Panc1 (cell line): Measurements from ENCODE around the gene NPEPL1. TPM values are rescaled to one million over a fixed set of nuclear protein-coding genes. Genes with fewer than 3 reads are reported as not detected.

Source experiments
- ATAC-seq: fragments of 200-7000 bp; cut with Tn5 transposase; 2 replicates; pipeline ENCODE4 v1.9.1; 2020; ENCODE audit warnings: mild to moderate bottlenecking, moderate library complexity
- BruUV-seq: library from RNA; stranded (reverse); fragments of 400-500 nt; replicated peaks from 2 replicates; lab custom pipeline; 2021; lab: Mats Ljungman, UMichigan
- CTCF ChIA-PET: fragments of 300-600 bp; sonication (Branson Sonifier 250); formaldehyde crosslinking; loops from one replicate; lab custom pipeline; 2022; ENCODE audit warnings: antibody characterized with exemption; lab: Charles Lee
- POLR2A ChIA-PET: fragments of 300-600 bp; sonication (Branson Sonifier 250); formaldehyde crosslinking; loops from one replicate; lab custom pipeline; 2022; ENCODE audit warnings: antibody characterized with exemption; lab: Charles Lee
- DNase-seq: peaks from one replicate; pipeline ENCODE4 v3.0.0-alpha.2; 2010; ENCODE audit warnings: low read depth, low spot score
- H3K27ac ChIP-seq: 2 replicates; pipeline ENCODE4 v1.5.1; 2011; ENCODE audit warnings: mild to moderate bottlenecking, low read length, inconsistent platforms
- H3K27me3 ChIP-seq: fragments of 200-500 bp; sonication (Bioruptor generic); 2 replicates; pipeline ENCODE4 v1.6.0; 2014; ENCODE audit warnings: low read length, inconsistent platforms; ENCODE audit not compliant: control insufficient read depth, insufficient read depth
- H3K36me3 ChIP-seq: fragments of 200-500 bp; sonication (Bioruptor generic); 2 replicates; pipeline ENCODE4 v1.5.1; 2014; ENCODE audit warnings: inconsistent platforms, mild to moderate bottlenecking, low read length, moderate library complexity; ENCODE audit not compliant: control insufficient read depth, insufficient read depth
- H3K4me1 ChIP-seq: 2 replicates; pipeline ENCODE4 v1.5.1; 2011; ENCODE audit warnings: inconsistent platforms, mild to moderate bottlenecking, low read length, moderate library complexity; ENCODE audit not compliant: control insufficient read depth, insufficient read depth
- H3K4me3 ChIP-seq, 2 experiments: 2 replicates each; pipeline ENCODE4 v1.5.1; 2011 to 2012; ENCODE audit warnings: low read depth in 2 of 2, low read length in 2 of 2, mild to moderate bottlenecking in 2 of 2, inconsistent platforms in 1 of 2, moderate library complexity in 1 of 2
- H3K9me3 ChIP-seq: fragments of 200-500 bp; sonication (Bioruptor generic); 2 replicates; pipeline ENCODE4 v1.5.1; 2014; ENCODE audit warnings: low read depth, mild to moderate bottlenecking, inconsistent platforms, low read length, moderate library complexity; ENCODE audit not compliant: control insufficient read depth, insufficient read depth
- CTCF ChIP-seq: fragments of 450-650 bp; IDR thresholded peaks from 2 replicates; pipeline ENCODE4 v1.5.1; 2017; ENCODE audit warnings: mild to moderate bottlenecking
- POLR2AphosphoS5 ChIP-seq: IDR thresholded peaks from 2 replicates; pipeline ENCODE4 v1.6.1; 2012; ENCODE audit warnings: mild to moderate bottlenecking, low read depth, low read length, moderate library complexity
- REST ChIP-seq, 2 experiments: IDR thresholded peaks; 2 replicates each; pipeline ENCODE4 v1.6.1; 2011 to 2012; ENCODE audit warnings: low read depth in 2 of 2, control low read depth in 1 of 2, low read length in 1 of 2, mild to moderate bottlenecking in 1 of 2, moderate library complexity in 1 of 2; ENCODE audit not compliant: insufficient read depth in 1 of 2
- SIN3A ChIP-seq: IDR thresholded peaks from 2 replicates; pipeline ENCODE4 v1.6.1; 2012; ENCODE audit warnings: low read depth, mild to moderate bottlenecking, low read length, moderate library complexity, borderline replicate concordance; ENCODE audit not compliant: insufficient read depth
- TCF7L2 ChIP-seq: IDR thresholded peaks from 2 replicates; pipeline ENCODE4 v1.6.1; 2011; ENCODE audit warnings: mild to moderate bottlenecking, low read depth, low read length, inconsistent platforms
- in situ Hi-C: cut with HindIII; loops from 2 replicates; pipeline ENCODE4 v1.10.0; 2016; ENCODE audit warnings: low sequenced_read_pairs, low pct_unique_long_range_greater_than_20kb
- intact Hi-C: fragments of 100-400 bp; cut with micrococcal nuclease; formaldehyde crosslinking; loops from one replicate; pipeline ENCODE4 v1.10.0; 2022; ENCODE audit not compliant: unreplicated experiment
- total RNA-seq: library from RNA; stranded (reverse); gene quantifications from one replicate; pipeline ENCODE4 v1.2.1, GENCODE V29; 2021; ENCODE audit not compliant: unreplicated experiment

The NPEPL1 gene
- total RNA-seq, 1 experiment from 2014 or later, result 27.4 TPM

GRCh38 chr20:58712806-58713731, 20.5 kb downstream of the NPEPL1 start:
- H3K4me1 ChIP-seq, result no peaks in the 10 kb centered on the region
- no peaks in the 10 kb centered on the region for H3K9me3 ChIP-seq
- ChIA-PET POLR2A (no interaction called here), CTCF (no interaction called here)
- in situ Hi-C loops, result no loop called here
- no TSS peak for BruUV-seq
- no peaks in the 10 kb centered on the region for H3K27me3 ChIP-seq
- DNase-seq (no peak), ATAC-seq (no peak)
- H3K27ac ChIP-seq, result no peak overlapping the region
- no peaks in the 10 kb centered on the region for H3K36me3 ChIP-seq
- H3K4me3 ChIP-seq, result no peak overlapping the region
- intact Hi-C loops, result no loop called here
- no peak for TF ChIP-seq SIN3A
- TF ChIP-seq POLR2AphosphoS5, result no peak
- no peak for TF ChIP-seq CTCF
- no peak for TF ChIP-seq TCF7L2
- no peak for TF ChIP-seq REST (IDR thresholded peaks at IDR 0.05; ENCODE audit: insufficient read depth in 1 of 2, low read depth in 2 of 2, low read length in 1 of 2)

- TF ChIP-seq TCF7L2 (no peak), CTCF (no peak), POLR2AphosphoS5 (no peak), SIN3A (no peak), REST (IDR thresholded peaks at IDR 0.05; ENCODE audit: insufficient read depth in 1 of 2, low read depth in 2 of 2, low read length in 1 of 2) (no peak)
- H3K4me1 ChIP-seq, result no peaks in the 10 kb centered on the region
- no peaks in the 10 kb centered on the region for H3K36me3 ChIP-seq
- in situ Hi-C loops (no loop called here), intact Hi-C loops (no loop called here)
- BruUV-seq, result no TSS peak
- ATAC-seq (0 out of 2 replicates have a peak, but pooled peaks have one; percentile 13), DNase-seq (no peak)
- no peaks in the 10 kb centered on the region for H3K9me3 ChIP-seq
- POLR2A ChIA-PET, result no interaction called here
- no peak overlapping the region for H3K4me3 ChIP-seq
- CTCF ChIA-PET, result interaction anchor here (0.6 kb wide), 1 partner anchor 156 kb away, joined by 7 read pairs; no protein-coding TSS in a partner anchor
- no peaks in the 10 kb centered on the region for H3K27me3 ChIP-seq
- no peak overlapping the region for H3K27ac ChIP-seq
Observed at GRCh38 chr20:58713801-58714339, 21.3 kb downstream of the NPEPL1 start.
